Urinary bladder (tissue), 4 donors: ENCODE results near the gene DTD2. TPM values are rescaled to one million over a fixed set of nuclear protein-coding genes. Genes with fewer than 3 reads are reported as not detected.

Source experiments
- DNase-seq: peaks from one replicate; pipeline ENCODE4 v3.0.0-alpha.2; 2015; ENCODE audit errors: extremely low spot score
- H3K27ac ChIP-seq: one replicate; pipeline ENCODE4 v1.5.1; 2013; ENCODE audit warnings: low read depth, mild to moderate bottlenecking, moderate library complexity
- H3K36me3 ChIP-seq: one replicate; pipeline ENCODE4 v1.6.1; 2013; ENCODE audit warnings: mild to moderate bottlenecking, moderate library complexity; ENCODE audit not compliant: insufficient read depth
- H3K4me1 ChIP-seq: one replicate; pipeline ENCODE4 v1.6.1; 2013; ENCODE audit warnings: mild to moderate bottlenecking, moderate library complexity; ENCODE audit not compliant: insufficient read depth
- H3K4me3 ChIP-seq: one replicate; pipeline ENCODE4 v1.5.1; 2013; ENCODE audit warnings: low read depth, low read length
- WGBS: extraction: QIAGEN DNeasy Blood & Tissue Kit; methylation state at CpG from one replicate; pipeline ENCODE4 v1.1.7; 2013; 5-methylcytosine and 5-hydroxymethylcytosine counted together
- polyA plus RNA-seq: library from polyadenylated mRNA; stranded (reverse); fragments of 200-250 nt; gene quantifications from one replicate; pipeline ENCODE4 v1.2.3, GENCODE V29; 2013
- total RNA-seq: library from RNA; depleted of rRNA; stranded (reverse); fragments of >200 nt; gene quantifications from one replicate; pipeline ENCODE4 v1.2.3, GENCODE V29; 2014
- donor health status: healthy with polysubstance abuse.
- donor health status: healthy.

The DTD2 gene
- total and polyA plus RNA-seq, 2 donors, result 13.6 to 39.1 TPM

GRCh38 chr14:31430634-31431264 is 26.6 kb downstream of the DTD2 start:
- H3K36me3 ChIP-seq, result no peaks in the 10 kb centered on the region
- WGBS, result 97% methylated on average over 11 of the region's 11 CpGs

GRCh38 chr14:31429791-31430190 is 27.5 kb downstream of the DTD2 start:
- DNase-seq, result no peak
- no peak overlapping the region for H3K27ac ChIP-seq
- H3K4me1 ChIP-seq, result no peaks in the 10 kb centered on the region
- H3K36me3 ChIP-seq, result no peaks in the 10 kb centered on the region
- no peak overlapping the region for H3K4me3 ChIP-seq
- WGBS, result 85% methylated on average over 1 of the region's 1 CpG

More at GRCh38 chr14:31430634-31431264, 26.6 kb downstream of the DTD2 start:
- Histone ChIP-seq H3K4me1 (no peaks in the 10 kb centered on the region), H3K27ac (no peak overlapping the region), H3K4me3 (no peak overlapping the region)
- DNase-seq, result no peak

- no peaks in the 10 kb centered on the region for H3K4me1 ChIP-seq
- no peak overlapping the region for H3K27ac ChIP-seq
- DNase-seq, result no peak
- no peak overlapping the region for H3K4me3 ChIP-seq
- 95% methylated on average over 1 of the region's 1 CpG for WGBS
- H3K36me3 ChIP-seq, result no peaks in the 10 kb centered on the region
Observed at GRCh38 chr14:31428011-31428410, 29.3 kb downstream of the DTD2 start.

DNA sequence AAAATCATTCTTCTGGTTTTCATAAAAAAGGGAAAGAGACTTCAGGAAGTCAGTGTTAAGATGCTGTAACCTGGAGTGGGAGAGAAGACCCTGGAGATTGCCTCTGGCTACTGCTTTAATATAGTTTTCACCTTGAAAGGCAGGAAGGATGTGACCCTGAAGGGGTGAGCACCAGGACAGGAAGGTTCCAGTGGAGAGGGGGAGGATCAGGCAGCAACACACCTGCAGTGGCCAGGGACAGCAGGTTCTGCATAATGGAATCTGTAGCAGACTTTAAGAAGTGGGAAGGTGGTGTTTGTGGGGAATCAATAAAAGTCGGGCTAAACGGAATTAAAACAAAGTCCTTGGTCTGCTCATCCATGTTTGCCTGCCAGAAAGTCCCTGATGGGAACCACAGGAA is 30.6 kb downstream of the DTD2 start:
- Histone ChIP-seq H3K36me3 (no peaks in the 10 kb centered on the region), H3K4me1 (no peaks in the 10 kb centered on the region), H3K4me3 (no peak overlapping the region), H3K27ac (no peak overlapping the region)
- DNase-seq, result no peak
- 72% methylated on average over 2 of the region's 2 CpGs for WGBS

GRCh38 chr14:31425905-31426304 is 31.4 kb downstream of the DTD2 start:
- DNase-seq, result no peak
- H3K27ac ChIP-seq, result no peak overlapping the region
- H3K4me3 ChIP-seq, result no peak overlapping the region
- no peaks in the 10 kb centered on the region for H3K4me1 ChIP-seq
- no peaks in the 10 kb centered on the region for H3K36me3 ChIP-seq

DNA sequence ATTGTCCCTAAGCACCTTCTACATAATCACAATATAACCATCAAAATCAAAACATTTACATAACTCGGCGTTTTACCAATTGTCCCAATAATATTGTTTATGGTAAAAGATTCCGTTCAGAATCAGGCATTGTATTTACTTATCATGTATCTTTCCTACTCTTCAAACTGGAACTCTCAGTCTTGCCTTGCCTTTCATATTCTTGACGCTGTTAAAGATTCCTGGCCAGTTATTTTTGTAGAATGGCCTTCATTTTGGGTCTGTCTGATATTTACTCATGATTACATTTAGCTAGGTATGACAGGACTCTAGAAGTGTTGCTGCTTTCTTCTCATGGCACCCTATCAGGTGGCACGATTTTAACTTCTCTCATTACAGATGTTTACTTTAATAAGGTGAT is 36.1 kb downstream of the DTD2 start:
- H3K4me1 ChIP-seq, result no peaks in the 10 kb centered on the region
- DNase-seq, result no peak
- WGBS, result 84% methylated on average over 5 of the region's 5 CpGs
- H3K4me3 ChIP-seq, result no peak overlapping the region
- no peaks in the 10 kb centered on the region for H3K36me3 ChIP-seq
- no peak overlapping the region for H3K27ac ChIP-seq

GRCh38 chr14:31420319-31421111 is 36.8 kb downstream of the DTD2 start, which contains the start of gene HEATR5A:
Gene HEATR5A (minus strand): TSS chr14:31420550. CDS start chr14:31402975, 17,575 bp downstream.
- Histone ChIP-seq H3K36me3 (no peaks in the 10 kb centered on the region), H3K4me3 (peak within 1 kb of the TSS; percentile 86), H3K4me1 (no peaks in the 10 kb centered on the region), H3K27ac (peak within 1 kb of the TSS; percentile 53)
- 2% methylated on average over 56 of the region's 56 CpGs for WGBS
- DNase-seq, result peak; percentile 73

GRCh38 chr14:31419967-31420318 is 37.4 kb downstream of the DTD2 start:
- DNase-seq, result no peak
- H3K4me3 ChIP-seq, result peak overlapping the region; percentile 86
- WGBS, result under 1% methylated on average over 33 of the region's 33 CpGs

GRCh38 chr14:31419179-31419966 is 37.9 kb downstream of the DTD2 start:
- WGBS, result 5% methylated on average over 9 of the region's 9 CpGs
- Histone ChIP-seq H3K36me3 (no peaks in the 10 kb centered on the region), H3K27ac (peak overlapping the region; percentile 53), H3K4me1 (no peaks in the 10 kb centered on the region), H3K4me3 (peak overlapping the region; percentile 86)
- no peak for DNase-seq

More at GRCh38 chr14:31419967-31420318, 37.4 kb downstream of the DTD2 start:
- Histone ChIP-seq H3K4me1 (no peaks in the 10 kb centered on the region), H3K27ac (peak overlapping the region; percentile 53), H3K36me3 (no peaks in the 10 kb centered on the region)

GRCh38 chr14:31418440-31418839 is 38.9 kb downstream of the DTD2 start:
- WGBS, result 45% methylated on average over 1 of the region's 1 CpG
- no peak for DNase-seq
- no peaks in the 10 kb centered on the region for H3K4me1 ChIP-seq
- no peak overlapping the region for H3K27ac ChIP-seq
- no peak overlapping the region for H3K4me3 ChIP-seq
- no peaks in the 10 kb centered on the region for H3K36me3 ChIP-seq

DNA sequence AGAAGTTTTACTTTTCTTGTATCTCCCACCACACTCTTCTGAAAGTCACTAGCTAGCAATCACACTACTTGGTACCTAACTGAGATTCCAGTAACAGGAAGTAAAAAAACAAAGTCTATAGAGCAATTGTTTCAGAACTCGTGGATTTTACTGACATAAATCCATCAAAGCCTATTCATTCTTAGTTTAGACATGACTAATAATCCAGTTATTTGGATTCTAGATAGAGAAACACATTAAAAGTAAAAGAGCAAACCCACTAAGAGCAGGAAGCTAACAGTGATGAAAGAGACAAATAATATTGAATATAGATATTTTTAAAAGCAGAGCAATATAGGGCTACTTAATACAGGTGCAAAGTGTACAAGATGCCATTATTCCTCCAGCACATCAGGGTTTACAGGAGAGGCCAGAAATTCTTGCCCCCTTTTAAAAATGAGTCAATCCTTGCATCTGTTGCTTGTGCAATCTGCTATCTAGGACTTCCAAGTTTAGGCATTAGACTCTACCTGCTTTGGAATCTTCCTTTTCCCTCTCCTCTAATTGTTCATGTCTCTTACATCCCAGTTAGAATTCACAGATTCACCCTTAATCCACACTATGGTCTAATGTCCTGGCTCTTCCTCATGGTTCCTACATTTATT is 43.0 kb downstream of the DTD2 start:
- 43% methylated on average over 1 of the region's 1 CpG for WGBS
- H3K4me1 ChIP-seq, result no peaks in the 10 kb centered on the region
- no peak overlapping the region for H3K4me3 ChIP-seq
- H3K36me3 ChIP-seq, result no peaks in the 10 kb centered on the region
- no peak for DNase-seq
- H3K27ac ChIP-seq, result no peak overlapping the region

DNA sequence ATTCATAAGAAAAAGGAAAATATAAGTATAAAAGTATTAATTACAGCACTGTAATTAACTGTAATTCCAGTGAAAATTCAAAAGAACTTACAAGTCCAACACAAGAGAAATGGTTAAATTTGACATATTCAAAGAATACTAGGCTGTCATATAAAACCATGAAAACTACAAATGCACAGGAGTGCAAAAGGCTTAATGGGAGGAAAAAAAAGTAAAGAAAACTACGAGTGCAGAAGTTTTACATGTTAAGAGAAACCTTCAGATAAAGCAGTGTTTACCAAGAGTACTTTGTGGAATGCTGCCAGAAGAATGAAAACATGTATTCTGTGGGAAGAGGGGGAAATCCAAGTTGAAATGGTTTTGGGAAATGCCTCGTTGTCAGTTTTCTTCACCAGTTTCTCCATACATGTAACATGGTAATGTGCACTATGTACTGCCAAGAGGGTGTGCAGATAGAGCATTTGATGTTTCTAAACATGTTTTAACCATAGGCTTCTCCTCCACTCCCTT is 46.0 kb downstream of the DTD2 start:
- WGBS, result 10% methylated on average over 2 of the region's 2 CpGs
- H3K4me1 ChIP-seq, result no peaks in the 10 kb centered on the region
- H3K36me3 ChIP-seq, result no peaks in the 10 kb centered on the region
- no peak overlapping the region for H3K27ac ChIP-seq
- no peak overlapping the region for H3K4me3 ChIP-seq
- DNase-seq, result no peak

DNA sequence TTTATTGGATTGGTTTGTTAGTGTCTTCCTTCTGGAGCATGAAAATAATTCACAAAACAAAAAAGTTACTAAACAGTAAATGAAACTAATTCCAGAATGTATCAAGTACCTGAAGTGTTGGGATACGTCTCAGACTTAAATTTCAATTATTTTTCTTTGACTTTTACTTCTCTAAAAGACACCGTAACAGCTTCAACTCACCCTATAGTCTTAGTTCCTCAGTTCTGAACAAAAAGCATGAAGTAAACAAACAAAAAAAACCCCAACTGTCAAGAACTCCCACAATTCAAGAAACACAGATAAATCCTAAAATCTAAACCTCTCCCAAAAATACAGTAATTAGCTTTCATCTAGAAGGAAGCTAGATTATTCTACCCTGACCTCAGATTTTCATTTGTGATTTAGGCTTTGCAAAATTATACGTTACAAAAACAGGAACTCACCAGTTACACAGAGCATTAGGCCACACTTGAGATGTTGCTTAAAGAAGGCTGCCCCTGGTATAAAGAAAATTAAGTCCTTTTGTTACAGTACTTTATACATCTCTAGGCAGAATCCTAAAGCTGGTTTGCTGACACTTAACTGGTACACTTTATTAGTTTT is 47.2 kb downstream of the DTD2 start:
- WGBS, result 83% methylated on average over 3 of the region's 3 CpGs
- H3K27ac ChIP-seq, result no peak overlapping the region
- H3K4me1 ChIP-seq, result no peaks in the 10 kb centered on the region
- no peak overlapping the region for H3K4me3 ChIP-seq
- H3K36me3 ChIP-seq, result no peaks in the 10 kb centered on the region
- DNase-seq, result no peak
